Nephron progenitor cell (in vitro differentiated cells): Measurements from ENCODE around the gene RIC8A.

Source experiments
- DNase-seq: peaks from one replicate; pipeline ENCODE4 v3.0.0; 2021
- H3K27ac Mint-ChIP-seq: 2 replicates; pipeline ENCODE4 v1.8.0; 2021; ENCODE audit warnings: mild to moderate bottlenecking, moderate library complexity, mixed read lengths
- H3K27me3 Mint-ChIP-seq: 2 replicates; pipeline ENCODE4 v1.8.0; 2021; ENCODE audit warnings: mild to moderate bottlenecking, low read depth, mixed read lengths; ENCODE audit not compliant: poor library complexity
- H3K36me3 Mint-ChIP-seq: 2 replicates; pipeline ENCODE4 v1.8.0; 2021; ENCODE audit warnings: low read depth, mixed read lengths
- H3K4me1 Mint-ChIP-seq: 2 replicates; pipeline ENCODE4 v1.8.0; 2021; ENCODE audit warnings: mixed read lengths
- H3K4me3 Mint-ChIP-seq: 2 replicates; pipeline ENCODE4 v1.8.0; 2021; ENCODE audit warnings: mild to moderate bottlenecking, moderate library complexity, mixed read lengths
- H3K9me3 Mint-ChIP-seq: 2 replicates; pipeline ENCODE4 v1.8.0; 2021; ENCODE audit warnings: mild to moderate bottlenecking, moderate library complexity, mixed read lengths
- CTCF ChIP-seq: fragments of 200-600 bp; sonication (generic); IDR thresholded peaks from 2 replicates; pipeline ENCODE4 v1.5.0; 2021; ENCODE audit warnings: antibody characterized with exemption

RIC8A gene

GRCh38 chr11:253886-254270 is 46.4 kb downstream of the RIC8A start:
- H3K27me3 Mint-ChIP-seq, result peaks cover 7% of the 10 kb centered on the region
- peaks cover 11% of the 10 kb centered on the region for H3K4me1 Mint-ChIP-seq
- no peaks in the 10 kb centered on the region for H3K9me3 Mint-ChIP-seq
- H3K27ac Mint-ChIP-seq, result peak overlapping the region; percentile 93
- no peak for DNase-seq
- TF ChIP-seq CTCF, result no peak
- peaks cover 32% of the 10 kb centered on the region for H3K36me3 Mint-ChIP-seq
- H3K4me3 Mint-ChIP-seq, result no peak overlapping the region

GRCh38 chr11:255176-255575 is 47.7 kb downstream of the RIC8A start:
- TF ChIP-seq CTCF, result no peak
- H3K9me3 Mint-ChIP-seq, result no peaks in the 10 kb centered on the region
- H3K36me3 Mint-ChIP-seq, result peaks cover 26% of the 10 kb centered on the region
- H3K4me3 Mint-ChIP-seq, result no peak overlapping the region
- peaks cover 8% of the 10 kb centered on the region for H3K27me3 Mint-ChIP-seq
- H3K27ac Mint-ChIP-seq, result no peak overlapping the region
- peaks cover 11% of the 10 kb centered on the region for H3K4me1 Mint-ChIP-seq
- DNase-seq, result no peak

- Mint-ChIP-seq H3K4me3 (no peak overlapping the region), H3K36me3 (peaks cover 26% of the 10 kb centered on the region), H3K27me3 (peaks cover 15% of the 10 kb centered on the region), H3K9me3 (peaks cover 4% of the 10 kb centered on the region), H3K4me1 (peaks cover 9% of the 10 kb centered on the region), H3K27ac (no peak overlapping the region)
- no peak for TF ChIP-seq CTCF
- DNase-seq, result no peak
Observed at GRCh38 chr11:255816-256215, 48.3 kb downstream of the RIC8A start.

GRCh38 chr11:256952-257737 is 49.6 kb downstream of the RIC8A start:
- H3K4me3 Mint-ChIP-seq, result no peak overlapping the region
- H3K27me3 Mint-ChIP-seq, result peaks cover 17% of the 10 kb centered on the region
- no peak for TF ChIP-seq CTCF
- peak overlapping the region; percentile 24 for H3K27ac Mint-ChIP-seq
- H3K36me3 Mint-ChIP-seq, result peaks cover 18% of the 10 kb centered on the region
- peaks cover 17% of the 10 kb centered on the region for H3K9me3 Mint-ChIP-seq
- H3K4me1 Mint-ChIP-seq, result peaks cover 5% of the 10 kb centered on the region
- no peak for DNase-seq

- DNase-seq, result no peak
Observed at GRCh38 chr11:257766-258493, 50.4 kb downstream of the RIC8A start.

More at GRCh38 chr11:257766-258493, 50.4 kb downstream of the RIC8A start:
- peak overlapping the region; percentile 42 for H3K27ac Mint-ChIP-seq
- peaks cover 20% of the 10 kb centered on the region for H3K9me3 Mint-ChIP-seq
- H3K4me1 Mint-ChIP-seq, result peaks cover 5% of the 10 kb centered on the region
- no peak for TF ChIP-seq CTCF
- peaks cover 15% of the 10 kb centered on the region for H3K27me3 Mint-ChIP-seq
- H3K36me3 Mint-ChIP-seq, result peaks cover 10% of the 10 kb centered on the region
- no peak overlapping the region for H3K4me3 Mint-ChIP-seq
